ENCODE results near the gene PTGER4.

Gene PTGER4

GRCh38 chr5:40669606-40670390 lies 9.9 kb upstream of the PTGER4 start:
- no peak for DNase-seq (ENCODE audit: low read depth)

- no peak for DNase-seq (ENCODE audit: low read depth)
Measured at GRCh38 chr5:40672425-40672824, 7.3 kb upstream of the PTGER4 start.

GRCh38 chr5:40674661-40675235 lies 5.0 kb upstream of the PTGER4 start:
- DNase-seq (ENCODE audit: low read depth), result no peak

- no peak for DNase-seq (ENCODE audit: low read depth)
Measured at GRCh38 chr5:40675396-40676133, 4.2 kb upstream of the PTGER4 start.

- peak; percentile 56 for DNase-seq (ENCODE audit: low read depth)
Measured at GRCh38 chr5:40676613-40677343, 2.9 kb upstream of the PTGER4 start.

- DNase-seq (ENCODE audit: low read depth), result no peak
Measured at GRCh38 chr5:40677456-40677855, 2.3 kb upstream of the PTGER4 start.

GRCh38 chr5:40678026-40678425 lies 1.7 kb upstream of the PTGER4 start:
- no peak for DNase-seq (ENCODE audit: low read depth)

- no peak for DNase-seq (ENCODE audit: low read depth)
Measured at GRCh38 chr5:40678460-40679147, 1.1 kb upstream of the PTGER4 start.

- peak; percentile 86 for DNase-seq (ENCODE audit: low read depth)
Measured at GRCh38 chr5:40679148-40679912, 385 bp upstream of the PTGER4 start.

- DNase-seq (ENCODE audit: low read depth), result no peak
Measured at GRCh38 chr5:40680741-40681362, 1.1 kb downstream of the PTGER4 start.

GRCh38 chr5:40681363-40682153 lies 1.8 kb downstream of the PTGER4 start:
- DNase-seq (ENCODE audit: low read depth), result no peak

- DNase-seq (ENCODE audit: low read depth), result no peak
Measured at GRCh38 chr5:40682154-40683017, 2.7 kb downstream of the PTGER4 start.

- no peak for DNase-seq (ENCODE audit: low read depth)
Measured at GRCh38 chr5:40683305-40683704, 3.6 kb downstream of the PTGER4 start.

GRCh38 chr5:40685193-40685592 lies 5.5 kb downstream of the PTGER4 start:
- DNase-seq (ENCODE audit: low read depth), result no peak

GRCh38 chr5:40685976-40686486 lies 6.3 kb downstream of the PTGER4 start:
- no peak for DNase-seq (ENCODE audit: low read depth)

GRCh38 chr5:40687321-40687720 lies 7.6 kb downstream of the PTGER4 start:
- no peak for DNase-seq (ENCODE audit: low read depth)

- peak; percentile 77 for DNase-seq (ENCODE audit: low read depth)
Measured at GRCh38 chr5:40688127-40688761, 8.5 kb downstream of the PTGER4 start.

GRCh38 chr5:40688996-40689395 lies 9.3 kb downstream of the PTGER4 start:
- DNase-seq (ENCODE audit: low read depth), result no peak

All from stromal cell of bone marrow (primary cell).